Stimulated activated CD8-positive, alpha-beta memory T cell treated with anti-CD3 and anti-CD28 coated beads, Interleukin-7, amount 100 ng/mL, for 1 hour (primary cell): ENCODE results near the gene CACHD1.

Experiments
- DNase-seq, 2 donors: peaks; one replicate each; pipeline ENCODE4 v3.0.0-alpha.2; 2020; ENCODE audit warnings: low read depth in 2 of 2

Gene CACHD1

GRCh38 chr1:64549464-64550239 is 79.7 kb downstream of the CACHD1 start:
- no peak for DNase-seq

GRCh38 chr1:64550510-64550909 is 80.6 kb downstream of the CACHD1 start:
- no peak for DNase-seq

GRCh38 chr1:64550946-64551605 is 81.1 kb downstream of the CACHD1 start:
- no peak for DNase-seq

GRCh38 chr1:64553285-64553684 is 83.4 kb downstream of the CACHD1 start:
- no peak for DNase-seq

- no peak for DNase-seq
These were observed 86.0 kb downstream of the CACHD1 start for GRCh38 chr1:64555947-64556346.

- no peak for DNase-seq
These were observed 92.1 kb downstream of the CACHD1 start for GRCh38 chr1:64561993-64562392.

- DNase-seq, result no peak
These were observed 94.1 kb downstream of the CACHD1 start for GRCh38 chr1:64563958-64564565.

- no peak for DNase-seq
These were observed 95.0 kb downstream of the CACHD1 start for GRCh38 chr1:64564891-64565290.

GRCh38 chr1:64567426-64568170 is 97.7 kb downstream of the CACHD1 start:
- no peak for DNase-seq

GRCh38 chr1:64568171-64568450 is 98.2 kb downstream of the CACHD1 start:
- DNase-seq, result no peak

- no peak for DNase-seq
These were observed 99.5 kb downstream of the CACHD1 start for GRCh38 chr1:64569411-64569810.

- no peak for DNase-seq
These were observed 100.4 kb downstream of the CACHD1 start for GRCh38 chr1:64570267-64570855.

GRCh38 chr1:64572222-64572900 is 102.4 kb downstream of the CACHD1 start:
- DNase-seq, result no peak

- no peak for DNase-seq
These were observed 104.4 kb downstream of the CACHD1 start for GRCh38 chr1:64574301-64574700.

GRCh38 chr1:64575881-64576676 is 106.2 kb downstream of the CACHD1 start:
- no peak for DNase-seq

GRCh38 chr1:64578270-64578973 is 108.5 kb downstream of the CACHD1 start:
- DNase-seq, result no peak

GRCh38 chr1:64579767-64580166 is 109.8 kb downstream of the CACHD1 start:
- no peak for DNase-seq

GRCh38 chr1:64581135-64581842 is 111.4 kb downstream of the CACHD1 start:
- DNase-seq, result no peak

- DNase-seq, result no peak
These were observed 111.9 kb downstream of the CACHD1 start for GRCh38 chr1:64581843-64582185.

- no peak for DNase-seq
These were observed 114.5 kb downstream of the CACHD1 start for GRCh38 chr1:64584479-64584878.
